ENCODE data around the gene SMYD1.
"Not testable (repeated sequence)": the region's sequence is repeated elsewhere in the genome, so short reads cannot be mapped to it uniquely, and the experiment has no call there.

SMYD1 gene

DNA sequence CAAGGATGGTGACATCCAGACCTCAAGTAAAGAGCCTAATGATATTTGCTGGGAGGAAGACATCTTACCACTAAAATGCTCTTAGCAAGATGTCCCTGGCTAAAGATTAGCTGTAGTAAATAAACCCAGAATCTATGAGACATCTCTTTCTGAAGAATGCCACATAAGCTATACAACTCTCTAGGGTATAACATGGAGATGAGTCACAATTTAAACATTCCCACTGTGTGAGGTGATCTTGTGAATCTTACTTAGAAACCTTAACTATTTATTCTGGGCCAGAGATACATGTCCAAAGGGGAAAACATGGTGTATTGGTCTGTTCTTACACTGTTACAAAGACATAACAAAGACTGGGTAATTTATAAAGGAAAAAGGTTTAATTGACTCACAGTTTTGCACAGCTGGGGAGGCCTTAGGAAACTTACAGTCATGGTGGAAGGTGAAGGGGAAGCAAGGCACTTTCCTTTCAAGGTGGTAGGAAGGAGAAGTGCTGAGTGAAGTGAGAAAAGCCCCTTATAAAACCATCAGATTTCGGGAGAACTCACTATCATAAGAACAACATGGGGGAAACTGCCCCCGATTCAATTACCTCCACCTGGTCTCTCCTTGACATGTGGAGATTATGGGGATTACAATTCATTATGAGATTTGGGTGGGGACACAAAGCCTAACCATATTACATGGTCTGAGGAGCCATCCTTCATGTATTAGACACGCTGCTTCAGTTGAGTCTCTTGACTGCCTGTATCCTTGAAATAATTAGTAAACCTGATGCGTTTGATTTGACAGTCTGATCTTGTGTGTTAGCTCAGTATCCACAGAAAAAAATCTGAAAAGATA, 29.1 kb upstream of the SMYD1 start:
- H3K27me3 ChIP-seq (ENCODE audit: control insufficient read depth, insufficient read depth, low read length), result no peaks in the 10 kb centered on the region
- H3K4me3 ChIP-seq (ENCODE audit: low read length), result no peak overlapping the region
- peak overlapping the region; percentile 1 for H3K9ac ChIP-seq (ENCODE audit: low read depth, low read length)
- H3K36me3 ChIP-seq (ENCODE audit: insufficient read depth, low read length), result peaks cover 29% of the 10 kb centered on the region
- peak overlapping the region; percentile 39 for H3K4me2 ChIP-seq (ENCODE audit: low read length)
- H3K9me3 ChIP-seq (replicated peaks; ENCODE audit: low read length), result no peaks in the 10 kb centered on the region
- peaks cover 29% of the 10 kb centered on the region for H3K4me1 ChIP-seq (ENCODE audit: control insufficient read depth, insufficient read depth, low read length)

DNA sequence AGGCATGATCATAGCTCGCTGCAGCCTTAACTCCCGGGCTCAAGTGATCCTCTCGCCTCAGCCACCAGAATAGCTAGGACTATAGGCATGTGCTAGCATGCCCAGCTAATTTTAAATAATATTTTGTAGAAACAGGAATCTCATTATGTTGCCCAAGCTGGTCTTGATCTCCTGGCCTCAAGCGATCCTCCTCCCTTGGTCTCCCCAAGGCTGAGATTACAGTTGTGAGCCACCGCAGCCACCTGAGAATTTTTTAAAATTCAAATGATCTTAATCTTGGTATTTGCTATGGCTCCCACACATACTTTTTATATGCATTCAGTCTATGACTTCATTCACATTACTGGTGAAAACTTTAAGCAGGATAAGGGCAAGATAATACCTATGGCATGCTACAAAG, 25.1 kb upstream of the SMYD1 start:
- Histone ChIP-seq H3K36me3 (ENCODE audit: insufficient read depth, low read length) (peaks cover 8% of the 10 kb centered on the region), H3K9me3 (replicated peaks; ENCODE audit: low read length) (no peaks in the 10 kb centered on the region), H3K4me1 (ENCODE audit: control insufficient read depth, insufficient read depth, low read length) (peaks cover 16% of the 10 kb centered on the region), H3K4me3 (ENCODE audit: low read length) (no peak overlapping the region), H3K27me3 (ENCODE audit: control insufficient read depth, insufficient read depth, low read length) (no peaks in the 10 kb centered on the region), H3K4me2 (ENCODE audit: low read length) (no peak overlapping the region), H3K9ac (ENCODE audit: low read depth, low read length) (no peak overlapping the region)

DNA sequence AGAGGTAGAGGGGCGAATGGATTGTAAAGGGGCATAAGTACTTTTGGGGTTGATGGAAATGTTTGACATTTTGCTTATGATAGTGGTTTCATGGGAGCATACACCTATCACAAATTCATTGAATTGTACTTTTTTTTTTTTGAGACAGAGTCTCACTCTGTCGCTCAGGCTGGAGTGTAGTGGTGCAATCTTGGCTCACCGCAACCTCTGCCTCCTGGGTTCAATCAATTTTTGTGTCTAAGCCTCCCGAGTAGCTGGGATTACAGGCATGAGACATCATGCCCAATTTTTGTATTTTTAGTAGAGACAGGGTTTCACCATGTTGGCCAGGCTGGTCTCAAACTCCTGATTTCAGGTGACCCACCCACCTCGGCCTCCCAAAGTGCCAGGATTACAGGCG, 22.1 kb upstream of the SMYD1 start:
- H3K9me3 ChIP-seq (replicated peaks; ENCODE audit: low read length); H3K36me3 ChIP-seq (ENCODE audit: insufficient read depth, low read length); H3K4me2 ChIP-seq (ENCODE audit: low read length); H3K4me3 ChIP-seq (ENCODE audit: low read length); H3K4me1 ChIP-seq (ENCODE audit: control insufficient read depth, insufficient read depth, low read length); H3K27me3 ChIP-seq (ENCODE audit: control insufficient read depth, insufficient read depth, low read length); H3K9ac ChIP-seq (ENCODE audit: low read depth, low read length): not testable (repeated sequence)

DNA sequence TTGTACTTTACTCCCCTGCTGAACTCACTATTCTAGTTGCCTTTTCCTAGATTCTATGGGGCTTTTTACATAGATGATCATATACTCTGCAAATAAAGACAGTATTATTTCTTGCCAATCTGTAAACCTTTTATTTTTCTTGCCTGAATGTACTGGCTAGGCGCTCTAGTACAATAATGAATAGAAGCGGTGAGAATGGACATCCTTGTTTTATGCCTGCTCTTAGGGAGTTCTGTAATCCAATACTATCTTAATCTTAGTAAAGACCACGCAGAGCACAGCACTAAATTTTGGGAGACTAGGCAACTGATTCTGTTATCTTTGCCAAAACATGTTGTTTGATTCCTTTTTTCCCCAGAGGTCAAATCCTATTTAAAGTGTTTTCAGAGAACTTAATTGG, 19.1 kb upstream of the SMYD1 start:
- peaks cover 8% of the 10 kb centered on the region for H3K36me3 ChIP-seq (ENCODE audit: insufficient read depth, low read length)
- no peak overlapping the region for H3K4me2 ChIP-seq (ENCODE audit: low read length)
- H3K9ac ChIP-seq (ENCODE audit: low read depth, low read length), result no peak overlapping the region
- H3K9me3 ChIP-seq (replicated peaks; ENCODE audit: low read length), result no peaks in the 10 kb centered on the region
- H3K27me3 ChIP-seq (ENCODE audit: control insufficient read depth, insufficient read depth, low read length), result no peaks in the 10 kb centered on the region
- no peak overlapping the region for H3K4me3 ChIP-seq (ENCODE audit: low read length)
- peaks cover 8% of the 10 kb centered on the region for H3K4me1 ChIP-seq (ENCODE audit: control insufficient read depth, insufficient read depth, low read length)

DNA sequence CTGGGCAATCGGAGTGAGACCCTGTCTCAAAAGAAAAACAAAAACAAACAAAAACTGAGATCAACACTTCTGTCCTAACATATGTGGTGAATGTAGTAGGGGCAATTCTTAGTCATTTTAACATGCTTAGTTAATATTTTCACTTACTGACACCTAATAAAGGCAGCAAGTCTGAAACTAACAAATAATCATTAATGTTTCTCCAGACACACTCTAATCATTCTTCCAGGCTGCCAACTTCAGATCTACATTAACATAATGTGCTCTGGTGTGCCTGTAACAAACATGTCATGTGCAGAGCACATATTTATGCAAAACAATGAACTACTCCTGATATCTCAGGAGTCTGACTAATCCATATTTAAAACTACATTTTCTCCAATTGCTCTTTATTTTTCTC, 18.0 kb upstream of the SMYD1 start:
- H3K9ac ChIP-seq (ENCODE audit: low read depth, low read length), result no peak overlapping the region
- peaks cover 19% of the 10 kb centered on the region for H3K4me1 ChIP-seq (ENCODE audit: control insufficient read depth, insufficient read depth, low read length)
- H3K9me3 ChIP-seq (replicated peaks; ENCODE audit: low read length), result no peaks in the 10 kb centered on the region
- H3K27me3 ChIP-seq (ENCODE audit: control insufficient read depth, insufficient read depth, low read length), result no peaks in the 10 kb centered on the region
- H3K4me3 ChIP-seq (ENCODE audit: low read length), result no peak overlapping the region
- peaks cover 7% of the 10 kb centered on the region for H3K36me3 ChIP-seq (ENCODE audit: insufficient read depth, low read length)
- H3K4me2 ChIP-seq (ENCODE audit: low read length), result no peak overlapping the region

DNA sequence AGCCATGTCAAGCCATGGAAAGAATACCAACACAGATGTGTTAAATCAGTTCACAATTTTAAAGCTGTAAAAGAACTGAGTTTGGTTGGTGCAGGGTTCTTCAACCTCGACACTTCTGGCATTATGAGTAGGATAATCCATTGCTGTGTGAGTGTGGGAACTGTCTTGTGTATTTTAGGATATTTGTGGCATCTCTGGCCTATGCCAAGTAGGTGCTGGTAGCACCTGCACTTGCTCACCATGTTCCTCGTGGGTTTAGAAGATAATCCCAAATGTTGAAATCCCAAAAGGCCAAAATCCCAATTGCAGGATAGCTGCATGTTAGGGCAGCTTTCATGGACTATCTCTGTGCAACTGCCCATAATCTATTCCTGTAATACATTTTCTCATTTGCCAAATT, 15.8 kb upstream of the SMYD1 start:
- Histone ChIP-seq H3K4me1 (ENCODE audit: control insufficient read depth, insufficient read depth, low read length) (peaks cover 26% of the 10 kb centered on the region), H3K36me3 (ENCODE audit: insufficient read depth, low read length) (peaks cover 7% of the 10 kb centered on the region), H3K27me3 (ENCODE audit: control insufficient read depth, insufficient read depth, low read length) (no peaks in the 10 kb centered on the region), H3K4me2 (ENCODE audit: low read length) (no peak overlapping the region), H3K4me3 (ENCODE audit: low read length) (no peak overlapping the region), H3K9ac (ENCODE audit: low read depth, low read length) (no peak overlapping the region), H3K9me3 (replicated peaks; ENCODE audit: low read length) (no peaks in the 10 kb centered on the region)

DNA sequence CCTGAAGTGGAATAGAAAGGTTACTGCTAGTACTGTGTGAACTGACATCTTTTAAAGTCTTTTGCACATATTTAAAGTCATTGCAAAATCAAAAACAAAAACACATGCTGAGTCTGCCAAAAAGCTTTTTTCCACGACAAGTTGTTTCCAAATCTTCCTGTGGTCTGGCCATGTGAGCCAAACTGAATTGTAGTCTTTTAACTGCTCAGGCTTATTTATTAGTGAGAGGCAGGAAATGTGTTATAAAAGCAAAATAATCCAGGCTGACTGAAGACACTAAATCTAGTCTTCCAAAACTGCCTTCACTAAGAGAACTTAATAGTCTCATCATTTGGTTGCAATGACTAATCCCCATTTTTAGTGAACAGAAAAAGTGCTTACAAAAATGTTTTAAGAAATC, 14.3 kb upstream of the SMYD1 start:
- Histone ChIP-seq H3K27me3 (ENCODE audit: control insufficient read depth, insufficient read depth, low read length) (no peaks in the 10 kb centered on the region), H3K9me3 (replicated peaks; ENCODE audit: low read length) (no peaks in the 10 kb centered on the region), H3K36me3 (ENCODE audit: insufficient read depth, low read length) (peaks cover 7% of the 10 kb centered on the region), H3K4me2 (ENCODE audit: low read length) (peak overlapping the region; percentile 86), H3K9ac (ENCODE audit: low read depth, low read length) (peak overlapping the region; percentile 9), H3K4me1 (ENCODE audit: control insufficient read depth, insufficient read depth, low read length) (peaks cover 26% of the 10 kb centered on the region), H3K4me3 (ENCODE audit: low read length) (peak overlapping the region; percentile 86)

DNA sequence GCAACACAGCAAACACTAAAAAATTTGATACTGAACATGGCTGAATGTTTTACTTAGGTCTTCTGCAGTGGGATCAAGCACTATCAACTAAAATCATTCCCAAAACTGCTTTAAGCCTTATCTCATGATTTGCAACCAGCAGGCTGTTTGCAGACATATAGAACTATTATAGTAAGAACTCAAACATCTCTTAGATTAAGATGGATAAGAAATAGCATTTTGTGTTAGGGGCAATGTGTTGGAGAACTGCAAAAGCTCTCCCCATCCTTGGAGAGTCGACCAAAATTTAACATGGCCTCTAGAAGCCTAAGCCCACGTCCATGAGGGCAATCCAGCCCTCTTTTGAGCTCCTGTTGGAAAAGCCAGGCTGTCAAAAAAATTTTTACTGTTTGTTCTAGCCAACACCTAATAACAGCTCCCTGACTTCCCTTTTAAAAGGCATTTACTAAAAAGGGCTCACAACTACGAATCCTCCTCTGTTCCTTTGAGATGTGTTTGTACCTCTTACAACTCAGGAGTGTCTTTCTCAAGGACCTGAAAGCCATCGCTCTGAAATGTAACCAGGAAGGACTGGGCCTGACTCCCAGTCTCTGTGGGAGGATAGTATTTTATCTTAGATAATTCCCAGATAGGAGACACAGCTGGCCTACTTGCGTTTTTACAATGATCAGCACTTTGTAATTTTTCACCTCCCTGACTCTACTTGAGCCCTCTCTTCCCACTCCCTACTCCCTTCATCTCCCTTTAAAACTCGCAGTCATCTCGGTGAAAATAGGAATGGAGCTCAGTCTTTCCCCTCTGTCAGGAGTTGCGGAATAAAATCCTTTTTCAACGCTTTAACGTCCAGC, 13.5 kb upstream of the SMYD1 start:
- peak overlapping the region; percentile 96 for H3K9ac ChIP-seq (ENCODE audit: low read depth, low read length)
- peak overlapping the region; percentile 86 for H3K4me2 ChIP-seq (ENCODE audit: low read length)
- H3K4me3 ChIP-seq (ENCODE audit: low read length), result peak overlapping the region; percentile 86
- H3K27me3 ChIP-seq (ENCODE audit: control insufficient read depth, insufficient read depth, low read length), result no peaks in the 10 kb centered on the region
- H3K36me3 ChIP-seq (ENCODE audit: insufficient read depth, low read length), result peaks cover 7% of the 10 kb centered on the region
- no peaks in the 10 kb centered on the region for H3K9me3 ChIP-seq (replicated peaks; ENCODE audit: low read length)
- H3K4me1 ChIP-seq (ENCODE audit: control insufficient read depth, insufficient read depth, low read length), result peaks cover 26% of the 10 kb centered on the region

DNA sequence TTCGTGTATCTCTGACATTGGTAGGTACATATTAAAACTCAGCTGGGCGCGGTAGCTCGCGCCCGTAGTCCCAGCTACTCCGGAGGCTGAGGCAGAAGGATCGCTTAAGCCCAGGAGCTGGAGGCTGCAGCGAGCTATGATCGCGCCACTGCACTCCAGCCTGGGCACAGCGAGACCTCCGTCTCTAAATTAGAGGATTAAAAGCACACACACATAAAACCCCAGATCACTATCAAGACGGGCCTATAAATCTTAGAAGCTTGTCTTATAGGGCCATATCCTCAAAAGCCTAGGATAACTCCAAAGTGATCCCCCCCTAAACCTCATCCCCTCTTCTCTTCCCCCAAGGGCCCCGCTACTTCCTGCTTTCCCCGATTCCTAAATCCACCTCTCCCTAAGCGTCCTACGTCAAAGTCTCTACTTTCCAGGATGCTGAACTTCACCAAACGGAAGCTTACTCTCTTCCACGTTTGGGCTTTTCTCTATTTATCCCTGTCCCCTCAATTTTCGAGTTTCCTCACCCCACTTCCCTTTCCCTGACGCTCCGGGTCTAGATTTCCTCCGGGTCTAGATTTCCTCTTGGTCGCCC, 12.7 kb upstream of the SMYD1 start:
- H3K4me3 ChIP-seq (ENCODE audit: low read length), result peak overlapping the region; percentile 86
- peak overlapping the region; percentile 86 for H3K4me2 ChIP-seq (ENCODE audit: low read length)
- peaks cover 7% of the 10 kb centered on the region for H3K36me3 ChIP-seq (ENCODE audit: insufficient read depth, low read length)
- H3K9me3 ChIP-seq (replicated peaks; ENCODE audit: low read length), result no peaks in the 10 kb centered on the region
- H3K9ac ChIP-seq (ENCODE audit: low read depth, low read length), result peak overlapping the region; percentile 96
- H3K4me1 ChIP-seq (ENCODE audit: control insufficient read depth, insufficient read depth, low read length), result peaks cover 26% of the 10 kb centered on the region
- H3K27me3 ChIP-seq (ENCODE audit: control insufficient read depth, insufficient read depth, low read length), result no peaks in the 10 kb centered on the region

DNA sequence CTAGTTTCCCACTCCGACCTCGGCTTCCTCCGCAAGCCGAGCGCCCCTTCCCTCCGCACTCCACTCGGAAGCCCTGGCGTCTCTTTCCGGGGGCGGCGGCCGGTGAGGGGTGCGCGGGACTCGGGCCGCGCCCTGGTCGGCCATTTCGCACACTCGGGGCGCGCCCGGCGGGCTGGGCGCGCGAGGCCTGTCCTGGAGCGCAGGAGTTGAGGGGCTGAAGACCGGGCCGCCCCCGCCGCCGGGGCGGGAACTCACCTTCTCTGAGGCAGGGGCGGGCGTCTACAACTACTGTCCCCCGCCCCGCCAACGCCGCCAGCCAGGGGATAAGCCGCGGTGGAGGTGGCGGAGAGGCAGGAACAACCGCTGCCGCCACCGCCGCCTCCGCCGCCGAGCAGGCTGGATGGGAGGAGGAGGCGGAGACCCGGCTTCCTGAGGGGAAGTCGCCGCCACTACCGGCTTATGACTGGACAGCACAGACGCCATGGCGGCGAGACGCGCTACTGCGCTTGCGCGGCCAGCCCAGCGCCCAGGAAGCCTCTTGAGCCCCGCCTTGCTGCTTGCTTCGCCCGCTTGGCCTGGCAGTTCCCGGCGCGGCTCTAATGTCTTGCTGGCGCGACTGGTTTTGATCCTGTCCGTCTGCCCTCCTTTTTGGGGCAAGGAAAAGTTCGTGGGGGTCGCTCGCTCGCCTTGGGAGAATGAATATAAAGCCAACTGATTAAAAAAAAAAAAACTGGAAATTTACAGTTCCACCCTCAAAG, 12.1 kb upstream of the SMYD1 start, which contains the start of gene KRCC1:
Gene KRCC1 (minus strand): TSS at position 413 of the 758 bp plus-strand sequence. CDS start 27,220 bp downstream, outside the sequence.
- peaks cover 7% of the 10 kb centered on the region for H3K36me3 ChIP-seq (ENCODE audit: insufficient read depth, low read length)
- no peaks in the 10 kb centered on the region for H3K9me3 ChIP-seq (replicated peaks; ENCODE audit: low read length)
- H3K4me3 ChIP-seq (ENCODE audit: low read length), result peak within 1 kb of the TSS; percentile 86
- peak within 1 kb of the TSS; percentile 96 for H3K9ac ChIP-seq (ENCODE audit: low read depth, low read length)
- peaks cover 26% of the 10 kb centered on the region for H3K4me1 ChIP-seq (ENCODE audit: control insufficient read depth, insufficient read depth, low read length)
- H3K4me2 ChIP-seq (ENCODE audit: low read length), result peak within 1 kb of the TSS; percentile 86
- no peaks in the 10 kb centered on the region for H3K27me3 ChIP-seq (ENCODE audit: control insufficient read depth, insufficient read depth, low read length)

DNA sequence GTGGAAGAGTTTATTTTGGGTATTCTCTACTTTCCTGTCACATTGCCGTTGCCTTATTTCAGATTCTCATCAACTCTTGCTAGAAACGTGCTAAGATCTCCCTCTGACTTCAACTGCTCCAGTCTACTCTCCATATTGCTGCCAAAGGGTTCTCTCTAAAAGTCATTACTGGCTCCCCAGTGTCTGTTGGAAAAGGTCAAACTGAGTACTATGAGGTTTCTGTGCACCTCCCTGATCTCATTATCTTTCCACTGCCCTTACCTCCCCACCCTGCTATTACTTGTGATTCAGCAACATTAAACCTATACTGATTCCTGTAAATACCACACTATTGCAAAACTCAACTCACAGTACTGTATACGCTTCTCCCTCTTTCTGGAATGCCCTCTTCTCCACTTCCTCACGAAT, 10.2 kb upstream of the SMYD1 start:
- no peaks in the 10 kb centered on the region for H3K27me3 ChIP-seq (ENCODE audit: control insufficient read depth, insufficient read depth, low read length)
- no peak overlapping the region for H3K4me3 ChIP-seq (ENCODE audit: low read length)
- no peak overlapping the region for H3K4me2 ChIP-seq (ENCODE audit: low read length)
- no peaks in the 10 kb centered on the region for H3K9me3 ChIP-seq (replicated peaks; ENCODE audit: low read length)
- H3K9ac ChIP-seq (ENCODE audit: low read depth, low read length), result no peak overlapping the region
- H3K4me1 ChIP-seq (ENCODE audit: control insufficient read depth, insufficient read depth, low read length), result peaks cover 26% of the 10 kb centered on the region
- H3K36me3 ChIP-seq (ENCODE audit: insufficient read depth, low read length), result peaks cover 7% of the 10 kb centered on the region
